Chondrocyte (in vitro differentiated cells): ENCODE measurements around the gene LANCL3. TPM values are rescaled to one million over a fixed set of nuclear protein-coding genes. Genes with fewer than 3 reads are reported as not detected.

ENCODE experiments used
- DNase-seq: peaks from one replicate; pipeline ENCODE4 v3.0.0; 2021; ENCODE audit warnings: mixed read lengths, low spot score
- H3K27ac Mint-ChIP-seq: one replicate; pipeline ENCODE4 v1.8.0; 2021; ENCODE audit warnings: mild to moderate bottlenecking, moderate library complexity, mixed read lengths; ENCODE audit not compliant: unreplicated experiment
- H3K27me3 Mint-ChIP-seq: 2 replicates; pipeline ENCODE4 v1.8.0; 2021; ENCODE audit warnings: low read depth, mixed read lengths
- H3K36me3 Mint-ChIP-seq: 2 replicates; pipeline ENCODE4 v1.8.0; 2021; ENCODE audit warnings: low read depth, mixed read lengths
- H3K4me1 Mint-ChIP-seq: 2 replicates; pipeline ENCODE4 v1.8.0; 2021; ENCODE audit warnings: low read depth, mild to moderate bottlenecking, mixed read lengths
- H3K4me3 Mint-ChIP-seq: one replicate; pipeline ENCODE4 v1.8.0; 2021; ENCODE audit warnings: mild to moderate bottlenecking, moderate library complexity, mixed read lengths; ENCODE audit not compliant: unreplicated experiment
- H3K9me3 Mint-ChIP-seq: 2 replicates; pipeline ENCODE4 v1.8.0; 2021; ENCODE audit warnings: low read depth, mixed read lengths
- CTCF ChIP-seq: fragments of 200-600 bp; sonication (generic); IDR thresholded peaks from 2 replicates; pipeline ENCODE4 v1.5.0; 2021; ENCODE audit warnings: antibody characterized with exemption, mild to moderate bottlenecking, moderate library complexity
- total RNA-seq: library from RNA; stranded (reverse); gene quantifications from 3 replicates; pipeline ENCODE4 v1.2.1, GENCODE V29; 2021

Gene LANCL3
- total RNA-seq, 1 donor from 2014 or later = 0.05 TPM

- no peaks in the 10 kb centered on the region for H3K4me1 Mint-ChIP-seq
- no peaks in the 10 kb centered on the region for H3K36me3 Mint-ChIP-seq
- H3K27ac Mint-ChIP-seq = no peak overlapping the region
- peaks cover 12% of the 10 kb centered on the region for H3K27me3 Mint-ChIP-seq
- peaks cover 4% of the 10 kb centered on the region for H3K9me3 Mint-ChIP-seq
- H3K4me3 Mint-ChIP-seq = no peak overlapping the region
- no peak for TF ChIP-seq CTCF
- no peak for DNase-seq
Measured at GRCh38 chrX:37712458-37712857, 141.0 kb downstream of the LANCL3 start.

DNA sequence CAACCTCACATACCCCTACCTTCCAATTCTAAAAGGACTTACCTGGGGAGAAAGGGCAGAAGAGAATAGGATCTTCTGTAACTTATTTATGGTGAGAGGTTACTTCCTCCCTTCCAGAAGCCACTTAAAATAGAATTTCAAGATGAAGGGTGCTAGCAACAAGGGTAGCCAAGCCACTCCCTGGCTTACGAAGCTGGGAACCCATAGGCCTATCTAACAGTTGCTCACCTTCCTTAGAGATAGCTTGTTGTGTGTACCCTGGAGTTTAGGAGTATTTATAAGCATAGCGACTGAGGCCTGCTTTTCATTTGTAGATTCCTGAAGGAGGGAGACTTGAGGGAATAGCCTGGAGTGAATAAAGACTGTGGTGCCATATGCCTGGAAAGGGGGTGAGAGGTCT, 143.0 kb downstream of the LANCL3 start:
- no peak for DNase-seq
- Mint-ChIP-seq H3K9me3 (peaks cover 18% of the 10 kb centered on the region), H3K4me3 (no peak overlapping the region), H3K27ac (no peak overlapping the region), H3K4me1 (no peaks in the 10 kb centered on the region), H3K36me3 (no peaks in the 10 kb centered on the region), H3K27me3 (peaks cover 14% of the 10 kb centered on the region)
- no peak for TF ChIP-seq CTCF

DNA sequence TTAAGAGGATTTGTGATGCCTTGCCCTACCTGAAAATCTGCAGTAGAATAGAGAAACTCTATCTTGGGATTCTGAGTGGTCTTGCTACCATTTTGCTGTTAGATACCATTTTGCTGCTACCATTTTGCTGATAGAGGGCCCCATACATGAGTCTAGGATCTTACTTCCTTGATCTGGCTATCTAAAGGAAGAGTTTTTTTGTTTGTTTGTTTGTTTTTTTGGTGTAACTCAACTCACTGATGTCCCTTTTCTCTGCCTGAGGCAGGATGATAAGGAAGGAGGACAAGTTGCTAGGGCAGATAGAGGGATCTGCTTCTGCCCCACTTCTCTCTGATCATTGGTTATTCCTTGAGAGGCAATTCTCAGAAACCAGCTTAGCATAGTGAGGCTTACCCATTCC, 145.1 kb downstream of the LANCL3 start:
- Mint-ChIP-seq H3K9me3 (peaks cover 18% of the 10 kb centered on the region), H3K27me3 (peaks cover 12% of the 10 kb centered on the region), H3K4me1 (no peaks in the 10 kb centered on the region), H3K4me3 (no peak overlapping the region), H3K27ac (no peak overlapping the region), H3K36me3 (no peaks in the 10 kb centered on the region)
- no peak for DNase-seq
- no peak for TF ChIP-seq CTCF

DNA sequence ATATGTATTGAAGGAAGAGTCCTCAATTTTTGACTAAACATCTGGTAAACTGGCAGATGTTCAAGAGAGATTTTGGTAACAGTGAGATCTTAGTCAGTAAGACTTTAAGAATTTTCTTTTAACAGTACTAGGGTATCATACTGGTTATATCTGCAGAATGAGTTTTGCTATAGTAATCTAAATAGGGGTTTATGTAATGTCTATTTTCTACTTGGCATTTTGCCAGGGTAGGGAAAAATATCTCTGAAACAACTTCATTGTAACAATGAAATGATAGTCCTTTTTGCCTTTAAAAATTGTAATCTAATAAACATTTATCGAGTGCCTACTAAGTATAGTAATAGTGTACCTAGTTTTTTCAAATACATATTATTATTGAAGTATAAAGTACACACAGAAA, 146.2 kb downstream of the LANCL3 start:
- Mint-ChIP-seq H3K36me3 (no peaks in the 10 kb centered on the region), H3K4me3 (no peak overlapping the region), H3K4me1 (peaks cover 6% of the 10 kb centered on the region), H3K27me3 (peaks cover 10% of the 10 kb centered on the region), H3K9me3 (peaks cover 18% of the 10 kb centered on the region), H3K27ac (no peak overlapping the region)
- no peak for TF ChIP-seq CTCF
- no peak for DNase-seq

GRCh38 chrX:37722595-37722994, 151.1 kb downstream of the LANCL3 start:
- no peak for DNase-seq
- Mint-ChIP-seq H3K9me3 (peaks cover 21% of the 10 kb centered on the region), H3K27me3 (peaks cover 7% of the 10 kb centered on the region), H3K4me3 (no peak overlapping the region), H3K27ac (no peak overlapping the region), H3K4me1 (peaks cover 10% of the 10 kb centered on the region), H3K36me3 (no peaks in the 10 kb centered on the region)
- TF ChIP-seq CTCF = no peak
